ENCODE measurements around the gene HSPA12A. TPM values are rescaled to one million over a fixed set of nuclear protein-coding genes. Genes with fewer than 3 reads are reported as not detected.

Gene HSPA12A
- total RNA-seq, 1 donor from 2014 or later = 11.0 TPM

GRCh38 chr10:116781370-116781884 lies 39.1 kb upstream of the HSPA12A start:
- Mint-ChIP-seq H3K9me3 (no peaks in the 10 kb centered on the region), H3K27ac (no peak overlapping the region), H3K36me3 (no peaks in the 10 kb centered on the region), H3K4me3 (no peak overlapping the region), H3K4me1 (ENCODE audit: unreplicated experiment) (peaks cover 9% of the 10 kb centered on the region), H3K27me3 (no peaks in the 10 kb centered on the region)
- TF ChIP-seq, protein P1, sequence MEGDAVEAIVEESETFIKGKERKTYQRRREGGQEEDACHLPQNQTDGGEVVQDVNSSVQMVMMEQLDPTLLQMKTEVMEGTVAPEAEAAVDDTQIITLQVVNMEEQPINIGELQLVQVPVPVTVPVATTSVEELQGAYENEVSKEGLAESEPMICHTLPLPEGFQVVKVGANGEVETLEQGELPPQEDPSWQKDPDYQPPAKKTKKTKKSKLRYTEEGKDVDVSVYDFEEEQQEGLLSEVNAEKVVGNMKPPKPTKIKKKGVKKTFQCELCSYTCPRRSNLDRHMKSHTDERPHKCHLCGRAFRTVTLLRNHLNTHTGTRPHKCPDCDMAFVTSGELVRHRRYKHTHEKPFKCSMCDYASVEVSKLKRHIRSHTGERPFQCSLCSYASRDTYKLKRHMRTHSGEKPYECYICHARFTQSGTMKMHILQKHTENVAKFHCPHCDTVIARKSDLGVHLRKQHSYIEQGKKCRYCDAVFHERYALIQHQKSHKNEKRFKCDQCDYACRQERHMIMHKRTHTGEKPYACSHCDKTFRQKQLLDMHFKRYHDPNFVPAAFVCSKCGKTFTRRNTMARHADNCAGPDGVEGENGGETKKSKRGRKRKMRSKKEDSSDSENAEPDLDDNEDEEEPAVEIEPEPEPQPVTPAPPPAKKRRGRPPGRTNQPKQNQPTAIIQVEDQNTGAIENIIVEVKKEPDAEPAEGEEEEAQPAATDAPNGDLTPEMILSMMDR (conservative IDR thresholded peaks at IDR 0.05) = no peak
- no peak for DNase-seq (ENCODE audit: extremely low spot score, unreplicated experiment)

- DNase-seq (ENCODE audit: extremely low spot score, unreplicated experiment) = no peak
- no peaks in the 10 kb centered on the region for H3K36me3 Mint-ChIP-seq
- TF ChIP-seq, protein P1 (conservative IDR thresholded peaks at IDR 0.05) = no peak
- H3K4me1 Mint-ChIP-seq (ENCODE audit: unreplicated experiment) = peaks cover 9% of the 10 kb centered on the region
- no peak overlapping the region for H3K27ac Mint-ChIP-seq
- no peak overlapping the region for H3K4me3 Mint-ChIP-seq
- no peaks in the 10 kb centered on the region for H3K27me3 Mint-ChIP-seq
- no peaks in the 10 kb centered on the region for H3K9me3 Mint-ChIP-seq
Measured at GRCh38 chr10:116780691-116781205, 38.4 kb upstream of the HSPA12A start.

- TF ChIP-seq, protein P1 (conservative IDR thresholded peaks at IDR 0.05) = no peak
- Mint-ChIP-seq H3K4me1 (ENCODE audit: unreplicated experiment) (peaks cover 9% of the 10 kb centered on the region), H3K4me3 (no peak overlapping the region), H3K36me3 (no peaks in the 10 kb centered on the region), H3K27me3 (no peaks in the 10 kb centered on the region), H3K9me3 (no peaks in the 10 kb centered on the region), H3K27ac (no peak overlapping the region)
- no peak for DNase-seq (ENCODE audit: extremely low spot score, unreplicated experiment)
Measured at GRCh38 chr10:116779076-116779687, 36.8 kb upstream of the HSPA12A start.

DNA sequence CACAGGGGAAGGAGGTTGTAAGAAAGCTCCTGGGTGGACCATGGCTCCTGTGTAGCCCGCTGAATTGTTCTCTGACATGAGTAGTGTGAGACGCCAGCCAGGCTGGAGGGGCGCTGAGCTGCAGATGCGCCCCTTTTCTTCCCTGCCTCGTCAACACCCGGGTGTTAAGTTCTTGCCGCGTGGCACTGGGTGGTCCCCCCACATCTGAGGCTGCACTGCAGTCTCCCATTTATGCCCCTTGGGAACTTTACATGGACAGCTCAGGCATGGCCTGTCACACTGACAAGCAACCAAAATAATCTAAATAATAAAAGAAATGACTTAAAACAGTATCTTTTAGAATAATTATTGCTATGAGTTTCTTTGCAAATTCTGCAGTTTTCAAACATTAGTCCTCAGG lies 34.6 kb upstream of the HSPA12A start:
- no peak for DNase-seq (ENCODE audit: extremely low spot score, unreplicated experiment)
- TF ChIP-seq, protein P1 (conservative IDR thresholded peaks at IDR 0.05) = no peak
- Mint-ChIP-seq H3K9me3 (no peaks in the 10 kb centered on the region), H3K27me3 (no peaks in the 10 kb centered on the region), H3K36me3 (no peaks in the 10 kb centered on the region), H3K27ac (no peak overlapping the region), H3K4me1 (ENCODE audit: unreplicated experiment) (peaks cover 9% of the 10 kb centered on the region), H3K4me3 (no peak overlapping the region)

- Mint-ChIP-seq H3K27me3 (no peaks in the 10 kb centered on the region), H3K36me3 (no peaks in the 10 kb centered on the region), H3K4me3 (no peak overlapping the region), H3K27ac (no peak overlapping the region), H3K4me1 (ENCODE audit: unreplicated experiment) (peaks cover 3% of the 10 kb centered on the region), H3K9me3 (no peaks in the 10 kb centered on the region)
- TF ChIP-seq, protein P1 (conservative IDR thresholded peaks at IDR 0.05) = no peak
- DNase-seq (ENCODE audit: extremely low spot score, unreplicated experiment) = no peak
Measured at GRCh38 chr10:116775488-116776400, 33.4 kb upstream of the HSPA12A start.

All from type B pancreatic cell (in vitro differentiated cells).